Upper lobe of left lung (tissue), 6 donors: Measurements from ENCODE around the gene NCBP2L. TPM values are rescaled to one million over a fixed set of nuclear protein-coding genes. Genes with fewer than 3 reads are reported as not detected.

Experiments used
- ATAC-seq, 2 donors: fragments of 200-7000 bp; cut with Tn5 transposase; one replicate each; pipeline ENCODE4 v1.9.1; 2022; ENCODE audit warnings: mild to moderate bottlenecking in 2 of 2, moderate library complexity in 2 of 2; ENCODE audit not compliant: low FRiP score in 2 of 2
- DNase-seq, 2 donors: peaks; one replicate each; pipeline ENCODE4 v3.0.0-alpha.2; 2019 to 2020
- H3K27ac ChIP-seq, 4 donors: fragments of 200-600 bp; sonication (generic); one replicate each; pipeline ENCODE4 v1.5.1; 2016 to 2019
- H3K27me3 ChIP-seq, 4 donors: fragments of 200-600 bp; sonication (generic); one replicate each; pipeline ENCODE4 v1.5.1; 2017 to 2019
- H3K36me3 ChIP-seq, 4 donors: fragments of 200-600 bp; sonication (generic); one replicate each; pipeline ENCODE4 v1.5.1; 2016 to 2019
- H3K4me1 ChIP-seq, 4 donors: fragments of 200-600 bp; sonication (generic); one replicate each; pipeline ENCODE4 v1.5.1; 2018 to 2019
- H3K4me3 ChIP-seq, 4 donors: fragments of 200-600 bp; sonication (generic); one replicate each; pipeline ENCODE4 v1.5.1; 2017 to 2019; ENCODE audit warnings: mild to moderate bottlenecking in 2 of 4, moderate library complexity in 1 of 4
- H3K9me3 ChIP-seq, 4 donors: fragments of 200-600 bp; sonication (generic); one replicate each; pipeline ENCODE4 v1.5.1; 2018 to 2019
- EP300 ChIP-seq, 4 donors: sonication (generic); formaldehyde crosslinking; IDR thresholded peaks; one replicate each; pipeline ENCODE4 v1.5.1; 2017; ENCODE audit warnings: antibody characterized with exemption in 4 of 4, control low read depth in 2 of 4
- POLR2A ChIP-seq, 4 donors: fragments of 450-650 bp; IDR thresholded peaks; one replicate each; pipeline ENCODE4 v1.5.1; 2016 to 2017; ENCODE audit warnings: antibody characterized with exemption in 4 of 4, mild to moderate bottlenecking in 2 of 4
- POLR2AphosphoS5 ChIP-seq, 2 donors: sonication (generic); formaldehyde crosslinking; IDR thresholded peaks; one replicate each; pipeline ENCODE4 v1.5.1; 2017; ENCODE audit warnings: antibody characterized with exemption in 2 of 2
- WGBS, 2 donors: methylation state at CpG; one replicate each; pipeline ENCODE4 v1.1.5; 2017 to 2018; 5-methylcytosine and 5-hydroxymethylcytosine counted together
- total RNA-seq, 6 donors: library from RNA; depleted of rRNA in 4 of 6; stranded (reverse); fragments of >200 nt in 4 of 6; gene quantifications; one replicate each; pipeline versions ENCODE4 v1.1.0 to v1.2.1, GENCODE V29; 2016 to 2021
- TF ChIP-seq, protein P1 (sequence below), 6 experiments: fragments of 450-650 bp in 4 of 6; fragments of 200-600 bp in 2 of 6; sonication (generic) in 2 of 6; IDR thresholded peaks; one replicate each; pipeline ENCODE4 v1.5.1; 2016 to 2019; ENCODE audit warnings: antibody characterized with exemption in 6 of 6
- donor health status: DM: no; HTN: no; CAD: no; lungs with moderate emphysema.
- donor health status: DM: no; HTN: yes; CAD: no; lungs with severe emphysema.

Gene NCBP2L
- total RNA-seq, 6 donors from 2014 or later = 0.13 to 2.0 (median 0.33) TPM; not detected in 3

DNA sequence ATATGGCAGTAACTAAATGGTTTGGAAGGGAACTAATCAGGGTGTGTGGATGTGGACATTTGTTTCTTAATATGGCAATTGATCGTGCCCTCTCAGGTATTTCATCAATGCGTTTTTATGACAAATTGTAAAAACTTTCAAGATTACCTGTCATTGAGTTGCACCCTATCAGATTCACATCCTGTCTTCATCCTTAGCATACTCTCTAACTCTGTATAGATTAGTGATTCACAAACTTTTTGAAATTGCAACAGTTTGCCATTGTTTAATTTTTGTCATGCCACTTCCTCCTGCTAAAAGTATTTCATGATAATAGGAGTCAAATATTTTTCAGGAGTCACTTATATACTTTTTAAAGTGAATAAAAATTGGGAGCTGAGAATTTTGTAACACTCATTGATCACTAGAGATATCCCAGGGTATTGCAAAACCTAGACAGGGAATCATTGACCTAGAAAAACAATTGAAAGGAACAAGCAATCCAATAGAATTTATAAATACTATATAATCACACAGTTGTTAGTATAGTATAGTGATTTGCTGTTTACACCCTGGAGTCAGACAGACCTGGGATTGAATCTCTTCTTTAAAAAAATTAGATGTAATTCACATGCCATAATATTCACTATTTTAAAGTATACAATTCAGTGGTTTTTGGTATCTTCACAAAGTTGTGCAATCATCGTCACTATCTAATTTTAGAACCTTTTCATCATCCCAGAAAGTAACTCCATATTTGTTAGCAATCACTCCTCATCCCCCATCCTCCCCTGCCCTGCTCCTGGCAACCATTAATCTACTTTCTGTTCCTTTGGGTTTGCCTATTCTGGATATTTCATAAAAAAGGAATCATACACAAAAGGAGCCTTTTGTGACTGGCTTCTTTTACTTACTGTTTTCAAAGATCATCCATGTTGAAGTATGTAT lies 57.0 kb downstream of the NCBP2L start:
- no peak for ATAC-seq
- TF ChIP-seq POLR2A (IDR thresholded peaks at IDR 0.05) (no peak), EP300 (IDR thresholded peaks at IDR 0.05) (no peak), POLR2AphosphoS5 (IDR thresholded peaks at IDR 0.05) (no peak)
- TF ChIP-seq, protein P1, sequence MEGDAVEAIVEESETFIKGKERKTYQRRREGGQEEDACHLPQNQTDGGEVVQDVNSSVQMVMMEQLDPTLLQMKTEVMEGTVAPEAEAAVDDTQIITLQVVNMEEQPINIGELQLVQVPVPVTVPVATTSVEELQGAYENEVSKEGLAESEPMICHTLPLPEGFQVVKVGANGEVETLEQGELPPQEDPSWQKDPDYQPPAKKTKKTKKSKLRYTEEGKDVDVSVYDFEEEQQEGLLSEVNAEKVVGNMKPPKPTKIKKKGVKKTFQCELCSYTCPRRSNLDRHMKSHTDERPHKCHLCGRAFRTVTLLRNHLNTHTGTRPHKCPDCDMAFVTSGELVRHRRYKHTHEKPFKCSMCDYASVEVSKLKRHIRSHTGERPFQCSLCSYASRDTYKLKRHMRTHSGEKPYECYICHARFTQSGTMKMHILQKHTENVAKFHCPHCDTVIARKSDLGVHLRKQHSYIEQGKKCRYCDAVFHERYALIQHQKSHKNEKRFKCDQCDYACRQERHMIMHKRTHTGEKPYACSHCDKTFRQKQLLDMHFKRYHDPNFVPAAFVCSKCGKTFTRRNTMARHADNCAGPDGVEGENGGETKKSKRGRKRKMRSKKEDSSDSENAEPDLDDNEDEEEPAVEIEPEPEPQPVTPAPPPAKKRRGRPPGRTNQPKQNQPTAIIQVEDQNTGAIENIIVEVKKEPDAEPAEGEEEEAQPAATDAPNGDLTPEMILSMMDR (IDR thresholded peaks at IDR 0.05) = no peak
- WGBS, 2 donors = 66 to 81% methylated on average over 3 of the region's 3 CpGs
- no peak overlapping the region for H3K27ac ChIP-seq
- no peaks in the 10 kb centered on the region for H3K9me3 ChIP-seq
- H3K4me3 ChIP-seq = no peak overlapping the region
- H3K36me3 ChIP-seq = no peaks in the 10 kb centered on the region
- no peak for DNase-seq
- no peaks in the 10 kb centered on the region for H3K27me3 ChIP-seq
- no peaks in the 10 kb centered on the region for H3K4me1 ChIP-seq

DNA sequence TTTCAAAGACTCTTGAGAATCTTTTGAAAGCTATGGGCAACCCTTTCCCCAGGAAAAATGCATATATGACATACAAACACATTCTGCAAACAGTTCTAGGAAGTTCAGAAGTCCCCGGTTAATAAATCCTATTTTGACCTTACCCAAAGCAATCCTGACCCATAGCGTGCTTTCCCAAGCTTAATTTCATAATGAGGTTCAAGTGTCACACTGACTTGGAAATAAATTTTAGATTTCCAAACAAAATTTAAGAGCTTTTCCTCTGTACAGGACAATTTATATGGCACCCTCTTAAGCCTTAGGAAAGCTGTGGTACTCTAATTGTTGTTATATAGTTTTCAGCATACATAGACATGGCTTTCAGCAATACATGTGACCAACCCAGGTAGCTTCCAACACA lies 59.4 kb downstream of the NCBP2L start:
- Histone ChIP-seq H3K9me3 (no peaks in the 10 kb centered on the region), H3K27ac (no peak overlapping the region), H3K4me1 (no peaks in the 10 kb centered on the region), H3K4me3 (no peak overlapping the region), H3K36me3 (peaks cover 0 to 4% (median 0%) of the 10 kb centered on the region in 4 donors), H3K27me3 (no peaks in the 10 kb centered on the region)
- DNase-seq (no peak), ATAC-seq (no peak)
- TF ChIP-seq, protein P1 (IDR thresholded peaks at IDR 0.05) = no peak
- TF ChIP-seq POLR2A (IDR thresholded peaks at IDR 0.05) = no peak
- TF ChIP-seq POLR2AphosphoS5 (IDR thresholded peaks at IDR 0.05) = no peak
- TF ChIP-seq EP300 (IDR thresholded peaks at IDR 0.05) = no peak
- 77 to 86% methylated on average over 2 of the region's 2 CpGs for WGBS, 2 donors

DNA sequence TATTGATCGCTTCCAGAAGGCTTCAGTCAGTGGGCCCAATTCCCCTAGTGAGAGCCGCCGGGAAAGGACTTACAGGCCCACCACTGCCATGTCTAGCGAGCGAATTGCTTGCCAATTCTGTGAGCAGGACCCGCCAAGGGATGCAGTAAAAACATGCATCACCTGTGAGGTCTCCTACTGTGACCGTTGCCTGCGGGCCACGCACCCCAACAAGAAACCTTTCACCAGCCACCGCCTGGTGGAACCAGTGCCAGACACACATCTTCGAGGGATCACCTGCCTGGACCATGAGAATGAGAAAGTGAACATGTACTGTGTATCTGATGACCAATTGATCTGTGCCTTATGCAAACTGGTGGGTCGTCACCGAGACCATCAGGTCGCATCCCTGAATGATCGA lies 63.4 kb downstream of the NCBP2L start:
- Histone ChIP-seq H3K4me1 (no peaks in the 10 kb centered on the region), H3K36me3 (peaks cover 0 to 4% (median 0%) of the 10 kb centered on the region in 4 donors), H3K27ac (no peak overlapping the region), H3K9me3 (no peaks in the 10 kb centered on the region), H3K4me3 (no peak overlapping the region), H3K27me3 (no peaks in the 10 kb centered on the region)
- DNase-seq (no peak), ATAC-seq (no peak)
- 89% methylated on average over 15 of the region's 15 CpGs; no CpG with 5 or more reads in 1 of the 2 donors for WGBS, 2 donors
- no peak for TF ChIP-seq EP300 (IDR thresholded peaks at IDR 0.05)
- no peak for TF ChIP-seq POLR2AphosphoS5 (IDR thresholded peaks at IDR 0.05)
- TF ChIP-seq POLR2A (IDR thresholded peaks at IDR 0.05) = no peak
- TF ChIP-seq, protein P1 (IDR thresholded peaks at IDR 0.05) = no peak

DNA sequence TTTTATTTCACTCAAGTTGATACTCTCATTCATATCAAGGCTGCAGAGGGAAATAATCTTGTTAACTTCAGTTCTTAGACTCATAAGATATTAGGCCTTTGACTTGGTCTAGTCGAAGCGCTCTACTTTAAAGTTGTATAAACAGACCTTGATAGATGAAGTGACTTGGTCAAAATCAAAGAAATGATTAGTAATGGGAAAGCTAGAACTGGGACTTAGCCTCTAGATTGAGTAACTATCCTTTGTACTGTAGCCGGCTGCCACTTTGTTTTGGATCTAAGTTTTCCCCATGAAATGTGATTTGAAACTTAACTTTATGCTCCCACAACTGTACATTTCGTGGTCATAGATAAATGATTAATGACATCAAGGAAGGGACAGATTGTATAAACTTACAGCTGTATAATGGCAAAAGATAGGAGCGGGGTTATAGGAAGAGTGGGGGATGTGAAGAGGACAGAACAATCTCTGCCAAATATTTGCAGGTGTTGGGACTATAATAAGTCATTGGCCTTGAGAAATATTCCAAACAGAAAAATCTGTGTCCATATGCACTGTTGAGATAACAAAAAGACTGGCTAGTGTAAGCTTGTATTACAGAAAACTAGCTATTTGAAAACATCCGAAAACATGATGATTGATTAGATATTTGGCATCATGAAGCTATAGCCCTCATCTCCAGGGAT lies 65.3 kb downstream of the NCBP2L start:
- Histone ChIP-seq H3K4me1 (no peaks in the 10 kb centered on the region), H3K27me3 (no peaks in the 10 kb centered on the region), H3K27ac (no peak overlapping the region), H3K36me3 (peaks cover 0 to 4% (median 0%) of the 10 kb centered on the region in 4 donors), H3K4me3 (no peak overlapping the region), H3K9me3 (no peaks in the 10 kb centered on the region)
- TF ChIP-seq POLR2A (IDR thresholded peaks at IDR 0.05) = no peak
- TF ChIP-seq, protein P1 (IDR thresholded peaks at IDR 0.05) = no peak
- no peak for TF ChIP-seq EP300 (IDR thresholded peaks at IDR 0.05)
- no peak for TF ChIP-seq POLR2AphosphoS5 (IDR thresholded peaks at IDR 0.05)
- DNase-seq = no peak
- WGBS, 2 donors = 57 to 64% methylated on average over 6 of the region's 6 CpGs
- ATAC-seq = no peak

Other genes with a start within 250 kb of the NCBP2L start
- 10 to 100 TPM; 10.5 to 32.7 (median 24.6) TPM for gene PRPS1, start 149.2 kb upstream of the NCBP2L start, total RNA-seq
- 1,000 to 10,000 TPM in 1 of 6 donors, 100 to 1,000 TPM in 5; 309 to 1,061 (median 406) TPM for gene TSC22D3, start 1.9 kb upstream of the NCBP2L start, total RNA-seq
- 10 to 100 TPM; 12.7 to 21.2 (median 17.1) TPM for gene MID2, start 48.1 kb downstream of the NCBP2L start, total RNA-seq
- gene TEX13B, start 204.6 kb downstream of the NCBP2L start, total RNA-seq = not detected